GM04503 (cell line): ENCODE data around the gene ERMAP.
"Not testable (repeated sequence)": the region's sequence is repeated elsewhere in the genome, so short reads cannot be mapped to it uniquely, and the experiment has no call there.

ENCODE experiments used
- DNase-seq: peaks from one replicate; pipeline ENCODE4 v3.0.0-alpha.2; 2012; ENCODE audit warnings: low read depth

The ERMAP gene

GRCh38 chr1:42814815-42815214 is 2.1 kb upstream of the ERMAP start:
- not testable (repeated sequence) for DNase-seq

- DNase-seq: no peak
Measured at GRCh38 chr1:42815941-42816584, 859 bp upstream of the ERMAP start.

DNA sequence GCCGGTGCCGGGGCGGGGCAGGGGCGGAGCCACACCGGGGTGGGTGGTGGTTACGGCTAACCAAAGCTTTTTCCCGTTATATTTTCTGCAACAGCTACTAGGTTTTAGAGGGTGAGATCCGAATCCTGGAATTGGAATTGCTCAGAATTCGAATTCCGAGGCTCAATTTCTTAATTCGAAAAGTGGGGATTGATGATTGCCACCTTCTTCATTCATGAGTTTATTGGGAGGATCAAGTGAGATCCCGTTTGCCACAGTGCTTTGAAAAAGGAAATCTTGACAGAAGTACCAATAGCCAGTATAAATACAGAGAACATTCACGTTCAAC is 482 bp downstream of the ERMAP start:
- DNase-seq: no peak

GRCh38 chr1:42817976-42818375 is 1.1 kb downstream of the ERMAP start:
- DNase-seq: no peak

GRCh38 chr1:42820813-42821212 is 3.9 kb downstream of the ERMAP start:
- no peak for DNase-seq

DNA sequence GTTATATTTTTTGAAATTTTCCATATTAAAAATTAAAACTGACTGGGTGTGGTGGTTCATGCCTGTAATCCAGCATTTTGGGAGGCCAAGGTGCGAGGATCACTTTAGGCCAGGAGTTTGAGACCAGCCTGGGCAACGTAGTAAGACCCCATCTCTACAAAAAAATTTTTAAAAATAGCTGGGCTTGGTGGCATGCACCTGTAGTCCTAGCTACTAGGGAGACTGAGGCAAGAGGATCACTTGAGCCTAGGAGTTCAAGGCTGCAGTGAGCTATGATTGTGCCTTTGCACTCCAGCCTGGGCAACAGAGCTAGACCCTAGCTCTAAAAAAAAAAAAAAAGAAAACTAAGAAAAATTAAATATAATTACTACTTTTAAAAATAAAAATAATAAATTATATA is 4.8 kb downstream of the ERMAP start:
- no peak for DNase-seq

- no peak for DNase-seq
Measured at GRCh38 chr1:42822800-42823392, 6.0 kb downstream of the ERMAP start.

DNA sequence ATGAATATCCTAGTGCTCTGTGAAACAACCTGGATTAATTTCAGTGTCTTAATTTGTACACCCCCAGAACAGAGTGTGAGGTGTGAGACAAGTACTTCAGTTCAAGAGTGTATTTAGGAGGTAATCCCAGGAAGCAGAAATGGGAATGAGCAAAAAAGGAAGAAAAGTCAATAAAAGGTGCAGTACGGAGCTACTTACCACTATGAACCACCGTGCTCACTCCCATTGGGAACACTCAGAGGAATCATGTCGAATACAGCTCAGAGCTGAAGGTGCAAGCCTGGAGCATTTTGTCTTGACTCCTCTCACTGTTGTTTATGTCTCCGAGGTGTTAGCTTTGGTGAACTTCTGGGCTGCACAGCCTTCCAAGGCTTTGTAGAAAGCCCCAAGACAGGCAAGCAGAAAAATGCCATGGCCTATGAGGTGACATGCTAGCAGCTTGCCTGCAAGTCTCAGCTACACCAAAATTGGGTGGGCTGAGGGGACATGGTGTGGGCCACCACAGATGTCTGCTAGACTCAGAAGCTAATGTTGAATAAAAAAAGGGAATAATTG is 7.6 kb downstream of the ERMAP start:
- DNase-seq: no peak

GRCh38 chr1:42825036-42825851 is 8.3 kb downstream of the ERMAP start:
- no peak for DNase-seq

GRCh38 chr1:42830631-42831030 is 13.7 kb downstream of the ERMAP start:
- no peak for DNase-seq

DNA sequence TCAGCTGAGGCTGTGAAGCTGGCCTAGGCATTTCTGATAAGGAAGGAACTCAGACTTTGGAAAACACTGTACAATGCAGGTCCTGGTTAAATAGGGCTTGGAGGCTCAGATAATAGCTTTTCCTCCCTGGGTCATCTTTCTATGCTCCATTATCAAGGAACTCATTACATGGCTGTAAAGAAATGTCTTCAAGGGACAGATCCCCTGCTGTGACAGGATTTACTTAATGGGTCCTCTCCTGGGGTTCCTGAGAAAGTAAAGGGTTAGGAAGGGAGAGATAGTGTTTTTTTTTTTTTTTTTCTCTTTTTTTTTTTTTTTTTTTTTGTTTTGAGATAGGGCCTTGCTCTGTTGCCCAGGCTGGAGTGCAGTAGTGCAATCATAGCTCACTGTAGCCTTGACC is 14.4 kb downstream of the ERMAP start:
- no peak for DNase-seq

- no peak for DNase-seq
Measured at GRCh38 chr1:42832641-42833240, 15.8 kb downstream of the ERMAP start.

GRCh38 chr1:42833981-42834380 is 17.1 kb downstream of the ERMAP start:
- DNase-seq: no peak

DNA sequence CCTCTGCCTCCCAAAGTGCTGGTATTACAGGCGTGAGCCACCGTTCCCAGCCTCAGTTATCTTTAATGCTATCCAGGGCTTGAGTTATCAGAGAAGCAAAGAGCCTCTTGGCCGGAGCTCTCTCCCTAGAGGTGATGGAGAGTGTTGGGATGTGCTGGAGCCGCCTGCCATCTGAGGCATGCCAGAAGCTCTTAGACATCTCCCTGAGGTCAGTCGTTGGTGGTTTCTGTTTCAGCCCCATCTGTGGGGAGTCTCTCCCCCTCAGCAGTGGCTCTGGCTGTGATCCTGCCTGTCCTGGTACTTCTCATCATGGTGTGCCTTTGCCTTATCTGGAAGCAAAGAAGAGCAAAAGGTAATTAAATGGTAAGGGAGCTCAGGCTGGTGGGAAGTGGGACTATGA is 17.9 kb downstream of the ERMAP start:
- DNase-seq: no peak

DNA sequence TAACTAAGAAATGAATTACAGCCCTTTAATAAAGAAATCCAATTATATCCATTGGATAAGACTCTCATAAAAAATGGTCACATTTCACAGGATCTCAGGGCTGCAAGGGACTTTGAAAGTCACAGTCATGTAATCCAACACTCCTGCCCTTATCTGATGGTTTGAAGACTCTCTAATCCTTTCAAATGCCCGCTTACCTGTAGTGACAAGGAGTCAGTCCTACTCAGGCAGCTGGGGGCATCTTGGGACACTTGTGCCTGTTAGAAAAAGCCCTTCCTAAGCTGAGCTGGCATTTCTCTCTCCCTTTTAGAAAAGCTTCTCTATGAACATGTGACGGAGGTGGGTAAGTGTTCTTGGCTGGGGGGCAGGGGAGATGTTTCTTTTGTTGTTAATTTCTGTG is 18.5 kb downstream of the ERMAP start:
- DNase-seq: no peak

DNA sequence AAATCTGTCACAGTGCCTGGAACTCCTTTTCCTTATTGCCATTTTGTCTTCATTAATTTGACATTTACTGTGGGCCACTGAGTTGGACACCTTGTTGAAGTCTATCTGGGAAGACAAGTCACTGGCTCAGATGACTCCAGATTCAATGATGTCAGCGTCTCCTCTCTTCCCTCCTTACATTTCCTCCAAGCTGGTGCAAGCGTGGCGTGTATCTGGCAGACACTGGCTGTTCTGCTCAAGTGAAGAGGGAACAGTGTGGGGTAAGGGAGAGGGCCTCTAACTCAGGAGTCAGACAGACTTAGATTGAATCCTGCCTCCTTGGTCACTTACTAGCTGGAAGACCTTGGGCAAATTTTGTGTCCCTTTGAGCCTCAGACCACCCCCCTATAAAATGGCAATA is 20.8 kb downstream of the ERMAP start:
- no peak for DNase-seq

GRCh38 chr1:42838482-42839190 is 21.7 kb downstream of the ERMAP start:
- no peak for DNase-seq

DNA sequence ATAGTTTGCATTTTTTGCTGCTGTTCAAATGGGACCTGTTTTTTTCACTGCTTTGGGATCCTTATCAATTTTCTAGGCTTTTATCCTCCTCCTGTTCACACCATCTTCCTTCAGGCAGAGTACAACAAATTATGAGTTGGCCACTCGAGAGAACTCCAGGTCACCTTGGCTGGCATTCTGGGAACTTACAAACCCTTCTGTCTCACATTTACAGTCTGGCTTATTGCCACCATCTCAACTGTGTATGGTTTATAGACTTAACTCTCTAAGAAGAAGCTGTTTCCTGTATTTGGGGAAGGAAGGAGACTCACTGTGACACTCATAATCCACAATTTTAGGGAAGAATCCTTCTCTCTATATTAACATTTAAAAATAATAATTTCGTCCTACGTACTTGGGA is 24.1 kb downstream of the ERMAP start:
- no peak for DNase-seq

- no peak for DNase-seq
Measured at GRCh38 chr1:42841440-42842147, 24.7 kb downstream of the ERMAP start.

- DNase-seq: peak; percentile 39
Measured at GRCh38 chr1:42844592-42845140, 27.7 kb downstream of the ERMAP start.

DNA sequence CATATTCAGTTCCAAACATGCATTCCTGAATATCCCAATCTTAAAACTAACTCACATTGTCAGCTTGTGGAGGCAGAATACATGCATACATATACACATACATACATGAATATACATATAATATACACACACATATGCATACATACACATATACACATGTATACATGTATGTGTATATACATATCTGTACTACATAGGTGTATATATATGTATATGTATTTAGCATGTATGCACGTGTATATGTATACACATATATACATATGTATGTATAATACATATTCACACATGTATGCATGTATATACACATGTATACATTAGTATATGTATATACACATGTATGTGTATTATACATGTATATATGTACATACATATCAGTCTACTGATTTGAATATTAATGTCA is 28.3 kb downstream of the ERMAP start:
- DNase-seq: no peak
